Retinal pigment epithelial cell (primary cell): ENCODE measurements around the gene ASMTL.
"Not testable (repeated sequence)": the region's sequence is repeated elsewhere in the genome, so short reads cannot be mapped to it uniquely, and the experiment has no call there.

Experiments
- DNase-seq: peaks from one replicate; pipeline ENCODE4 v3.0.0-alpha.2; 2010; ENCODE audit warnings: low read depth
- H3K4me3 ChIP-seq: 2 replicates; pipeline ENCODE4 v1.5.1; 2011; ENCODE audit warnings: mild to moderate bottlenecking, low read length, control low read depth, moderate library complexity
- CTCF ChIP-seq: conservative IDR thresholded peaks from 2 replicates; pipeline ENCODE4 v1.5.1; 2011; ENCODE audit warnings: low read depth, low read length, control low read depth, inconsistent platforms

Gene ASMTL

GRCh38 chrX:1451251-1451660, 1.5 kb downstream of the ASMTL start:
- no peak for DNase-seq
- no peak overlapping the region for H3K4me3 ChIP-seq
- TF ChIP-seq CTCF = no peak

GRCh38 chrX:1450361-1451161, 2.1 kb downstream of the ASMTL start:
- no peak for DNase-seq
- no peak for TF ChIP-seq CTCF
- no peak overlapping the region for H3K4me3 ChIP-seq

GRCh38 chrX:1449823-1450149, 2.9 kb downstream of the ASMTL start:
- no peak overlapping the region for H3K4me3 ChIP-seq
- DNase-seq = no peak
- TF ChIP-seq CTCF = no peak

GRCh38 chrX:1449036-1449822, 3.5 kb downstream of the ASMTL start:
- DNase-seq = no peak
- TF ChIP-seq CTCF = no peak
- H3K4me3 ChIP-seq = no peak overlapping the region

GRCh38 chrX:1448573-1449001, 4.1 kb downstream of the ASMTL start:
- DNase-seq, H3K4me3 ChIP-seq: not testable (repeated sequence)

GRCh38 chrX:1447969-1448572, 4.6 kb downstream of the ASMTL start:
- DNase-seq, H3K4me3 ChIP-seq: not testable (repeated sequence)

- DNase-seq, H3K4me3 ChIP-seq: not testable (repeated sequence)
Measured at GRCh38 chrX:1446984-1447968, 5.4 kb downstream of the ASMTL start.
